Measurements from ENCODE around the gene LOXL1. TPM values are rescaled to one million over a fixed set of nuclear protein-coding genes. Genes with fewer than 3 reads are reported as not detected.

LOXL1 gene
- total RNA-seq, 2 donors from 2014 or later = 20.5 to 22.5 TPM

- WGBS = 75% methylated on average over 13 of the region's 13 CpGs
- H3K4me1 ChIP-seq (replicated peaks) = peaks cover 27% of the 10 kb centered on the region
- no peaks in the 10 kb centered on the region for H3K27me3 ChIP-seq (replicated peaks; ENCODE audit: insufficient read depth)
- H3K27ac ChIP-seq = peak overlapping the region; percentile 75 to 78
- DNase-seq (ENCODE audit: low spot score) = no peak
- no peaks in the 10 kb centered on the region for H3K36me3 ChIP-seq
- no peaks in the 10 kb centered on the region for H3K9me3 ChIP-seq
- intact Hi-C loops (cut with DNase I) = no loop called here
- H3K4me3 ChIP-seq = no peak overlapping the region
- TF ChIP-seq CTCF (IDR thresholded peaks at IDR 0.05) (no peak), POLR2A (IDR thresholded peaks at IDR 0.05) (no peak), POLR2AphosphoS5 (IDR thresholded peaks at IDR 0.05) (no peak)
These were observed 58.1 kb downstream of the LOXL1 start for GRCh38 chr15:73984208-73984979.

GRCh38 chr15:73985101-73985873, 59.0 kb downstream of the LOXL1 start:
- TF ChIP-seq CTCF (IDR thresholded peaks at IDR 0.05) (no peak), POLR2A (IDR thresholded peaks at IDR 0.05) (no peak), POLR2AphosphoS5 (IDR thresholded peaks at IDR 0.05) (no peak)
- no peaks in the 10 kb centered on the region for H3K27me3 ChIP-seq (replicated peaks; ENCODE audit: insufficient read depth)
- H3K27ac ChIP-seq = no peak overlapping the region
- no peak overlapping the region for H3K4me3 ChIP-seq
- 85% methylated on average over 13 of the region's 13 CpGs for WGBS
- intact Hi-C loops (cut with DNase I) = no loop called here
- no peaks in the 10 kb centered on the region for H3K9me3 ChIP-seq
- peaks cover 27% of the 10 kb centered on the region for H3K4me1 ChIP-seq (replicated peaks)
- no peaks in the 10 kb centered on the region for H3K36me3 ChIP-seq
- DNase-seq (ENCODE audit: low spot score) = no peak

- Histone ChIP-seq H3K4me1 (replicated peaks) (peaks cover 27% of the 10 kb centered on the region), H3K27me3 (replicated peaks; ENCODE audit: insufficient read depth) (no peaks in the 10 kb centered on the region), H3K27ac (no peak overlapping the region), H3K36me3 (no peaks in the 10 kb centered on the region), H3K4me3 (no peak overlapping the region), H3K9me3 (no peaks in the 10 kb centered on the region)
- 51% methylated on average over 7 of the region's 7 CpGs for WGBS
- no peak for TF ChIP-seq CTCF (IDR thresholded peaks at IDR 0.05)
- no peak for TF ChIP-seq POLR2A (IDR thresholded peaks at IDR 0.05)
- no peak for TF ChIP-seq POLR2AphosphoS5 (IDR thresholded peaks at IDR 0.05)
- intact Hi-C loops (cut with DNase I) = no loop called here
- no peak for DNase-seq (ENCODE audit: low spot score)
These were observed 60.0 kb downstream of the LOXL1 start for GRCh38 chr15:73986055-73986775.

GRCh38 chr15:73986776-73987056, 60.5 kb downstream of the LOXL1 start:
- Histone ChIP-seq H3K4me3 (no peak overlapping the region), H3K27ac (no peak overlapping the region), H3K4me1 (replicated peaks) (peaks cover 30% of the 10 kb centered on the region), H3K9me3 (no peaks in the 10 kb centered on the region), H3K27me3 (replicated peaks; ENCODE audit: insufficient read depth) (no peaks in the 10 kb centered on the region), H3K36me3 (no peaks in the 10 kb centered on the region)
- 91% methylated on average over 1 of the region's 1 CpG for WGBS
- TF ChIP-seq POLR2A (IDR thresholded peaks at IDR 0.05) (no peak), CTCF (IDR thresholded peaks at IDR 0.05) (no peak), POLR2AphosphoS5 (IDR thresholded peaks at IDR 0.05) (no peak)
- DNase-seq (ENCODE audit: low spot score) = no peak
- intact Hi-C loops (cut with DNase I) = no loop called here

All from prostate gland (tissue), 2 donors.